Aorta (tissue), 5 donors: ENCODE results near the gene SNRNP25. TPM values are rescaled to one million over a fixed set of nuclear protein-coding genes. Genes with fewer than 3 reads are reported as not detected.

Experiments used
- ATAC-seq: fragments of 200-7000 bp; cut with Tn5 transposase; one replicate; pipeline ENCODE4 v1.9.1; 2022; ENCODE audit warnings: moderate library complexity; ENCODE audit not compliant: low FRiP score
- DNase-seq, 2 donors: peaks; one replicate each; pipeline ENCODE4 v3.0.0-alpha.2; 2020
- H3K27ac ChIP-seq, 2 donors: one replicate each; pipeline ENCODE4 v1.5.1; 2013; ENCODE audit warnings: low read length in 2 of 2, mild to moderate bottlenecking in 2 of 2, moderate library complexity in 2 of 2, control low read depth in 1 of 2, inconsistent platforms in 1 of 2, low read depth in 1 of 2
- H3K27me3 ChIP-seq, 2 donors: one replicate each; pipeline ENCODE4 v1.6.1; 2013; ENCODE audit warnings: control low read depth in 1 of 2, low read length in 1 of 2, mild to moderate bottlenecking in 1 of 2, moderate library complexity in 1 of 2; ENCODE audit not compliant: insufficient read depth in 2 of 2, control insufficient read depth in 1 of 2
- H3K36me3 ChIP-seq, 2 donors: one replicate each; pipeline ENCODE4 v1.6.1; 2013; ENCODE audit warnings: control low read depth in 1 of 2, low read length in 1 of 2, mild to moderate bottlenecking in 1 of 2; ENCODE audit not compliant: insufficient read depth in 2 of 2, control insufficient read depth in 1 of 2
- H3K4me1 ChIP-seq, 2 donors: one replicate each; pipeline ENCODE4 v1.6.1; 2013; ENCODE audit warnings: low read length in 2 of 2, control low read depth in 1 of 2, mild to moderate bottlenecking in 1 of 2, moderate library complexity in 1 of 2; ENCODE audit not compliant: insufficient read depth in 2 of 2, control insufficient read depth in 1 of 2
- H3K4me3 ChIP-seq, 2 donors: one replicate each; pipeline ENCODE4 v1.5.1; 2013; ENCODE audit warnings: low read length in 2 of 2, control low read depth in 1 of 2, mild to moderate bottlenecking in 1 of 2
- H3K9me3 ChIP-seq: one replicate; pipeline ENCODE4 v1.6.1; 2013; ENCODE audit warnings: mild to moderate bottlenecking, low read length; ENCODE audit not compliant: control insufficient read depth
- WGBS, 2 donors: extraction: QIAGEN DNeasy Blood & Tissue Kit; methylation state at CpG; one replicate each; pipeline ENCODE4 v1.1.7; 2013; 5-methylcytosine and 5-hydroxymethylcytosine counted together
- intact Hi-C, 2 donors: fragments of 100-400 bp; cut with DNase I; formaldehyde crosslinking; loops; one replicate each; pipeline versions ENCODE4 v1.14.2 to v1.15.0; 2022
- polyA plus RNA-seq, 2 donors: library from polyadenylated mRNA; stranded (reverse); fragments of 200-250 nt; gene quantifications; one replicate each; pipeline ENCODE4 v1.2.3, GENCODE V29; 2013
- total RNA-seq, 2 donors: library from RNA; stranded (reverse); fragmentation: NEBNext Ultra II Directional; extraction: Animal tissue kit (Norgen Biotek cat#: 25700); gene quantifications; one replicate each; pipeline ENCODE4 v1.2.1, GENCODE V29; 2021
- donor health status: healthy with polysubstance abuse.
- donor health status: Bipolar disorder and iron deficiency.
- donor health status: DM: no; HTN: no; CAD: no.
- donor health status: DM: no; HTN: no; CAD: no.
- donor health status: DM: yes; HTN: yes; CAD: no.

The SNRNP25 gene
- total and polyA plus RNA-seq, 4 donors: 10.7 to 32.2 (median 14.8) TPM

- DNase-seq (no peak), ATAC-seq (no peak)
- Histone ChIP-seq H3K27ac (no peak overlapping the region), H3K4me1 (no peaks in the 10 kb centered on the region), H3K27me3 (no peaks in the 10 kb centered on the region), H3K9me3 (no peaks in the 10 kb centered on the region), H3K36me3 (no peaks in the 10 kb centered on the region), H3K4me3 (no peak overlapping the region)
- WGBS, 2 donors: 69 to 78% methylated on average over 5 of the region's 5 CpGs
- intact Hi-C loops: no loop called here
Observed at GRCh38 chr16:100989-101388, 47.4 kb downstream of the SNRNP25 start.

GRCh38 chr16:101586-101985 lies 48.0 kb downstream of the SNRNP25 start:
- ATAC-seq: no peak
- H3K9me3 ChIP-seq: no peaks in the 10 kb centered on the region
- no peaks in the 10 kb centered on the region for H3K27me3 ChIP-seq
- WGBS, 2 donors: 72 to 80% methylated on average over 6 of the region's 6 CpGs
- intact Hi-C loops: no loop called here
- H3K36me3 ChIP-seq: no peaks in the 10 kb centered on the region
- H3K4me3 ChIP-seq: no peak overlapping the region
- peak overlapping the region in 1 of 2 donors; percentile 89 for H3K27ac ChIP-seq
- no peak for DNase-seq
- H3K4me1 ChIP-seq: no peaks in the 10 kb centered on the region

- DNase-seq (peak; percentile 83 to 86), ATAC-seq (peak; percentile 81)
- WGBS, 2 donors: 15 to 23% methylated on average over 19 of the region's 19 CpGs
- H3K27me3 ChIP-seq: no peaks in the 10 kb centered on the region
- H3K4me3 ChIP-seq: no peak overlapping the region
- H3K9me3 ChIP-seq: no peaks in the 10 kb centered on the region
- no peaks in the 10 kb centered on the region for H3K36me3 ChIP-seq
- H3K4me1 ChIP-seq: no peaks in the 10 kb centered on the region
- H3K27ac ChIP-seq: peak overlapping the region; percentile 32 to 89
- intact Hi-C loops: no loop called here
Observed at GRCh38 chr16:102060-102855, 48.6 kb downstream of the SNRNP25 start.

- no peaks in the 10 kb centered on the region for H3K9me3 ChIP-seq
- no peaks in the 10 kb centered on the region for H3K4me1 ChIP-seq
- peak overlapping the region in 1 of 2 donors; percentile 34 for H3K27ac ChIP-seq
- no peaks in the 10 kb centered on the region for H3K36me3 ChIP-seq
- intact Hi-C loops: no loop called here
- no peaks in the 10 kb centered on the region for H3K27me3 ChIP-seq
- WGBS, 2 donors: 88% methylated on average over 5 of the region's 5 CpGs
- H3K4me3 ChIP-seq: no peak overlapping the region
- ATAC-seq (no peak), DNase-seq (no peak)
Observed at GRCh38 chr16:104355-104754, 50.7 kb downstream of the SNRNP25 start.

- 82 to 86% methylated on average over 3 of the region's 3 CpGs for WGBS, 2 donors
- DNase-seq (no peak), ATAC-seq (no peak)
- Histone ChIP-seq H3K4me1 (no peaks in the 10 kb centered on the region), H3K36me3 (no peaks in the 10 kb centered on the region), H3K9me3 (no peaks in the 10 kb centered on the region), H3K27ac (no peak overlapping the region), H3K4me3 (no peak overlapping the region), H3K27me3 (no peaks in the 10 kb centered on the region)
- intact Hi-C loops: loop anchor here (5.0 kb wide), 2 partner anchors 77 to 257 kb away; partner anchors contain the start of gene HBQ1 (in 1 of the 2)
Observed at GRCh38 chr16:104928-105327, 51.3 kb downstream of the SNRNP25 start.

- H3K4me1 ChIP-seq: no peaks in the 10 kb centered on the region
- intact Hi-C loops: loop anchor here (5.0 kb wide), 2 partner anchors 77 to 257 kb away; partner anchors contain the start of gene HBQ1 (in 1 of the 2)
- H3K27ac ChIP-seq: no peak overlapping the region
- 88 to 90% methylated on average over 6 of the region's 6 CpGs for WGBS, 2 donors
- H3K4me3 ChIP-seq: no peak overlapping the region
- peaks cover 0 to 2% of the 10 kb centered on the region in 2 donors for H3K36me3 ChIP-seq
- no peaks in the 10 kb centered on the region for H3K27me3 ChIP-seq
- H3K9me3 ChIP-seq: no peaks in the 10 kb centered on the region
- no peak for ATAC-seq
- DNase-seq: no peak
Observed at GRCh38 chr16:105521-105920, 51.9 kb downstream of the SNRNP25 start.

- Histone ChIP-seq H3K4me1 (no peaks in the 10 kb centered on the region), H3K27ac (peak overlapping the region in 1 of 2 donors; percentile 37)
- 22 to 25% methylated on average over 6 of the region's 6 CpGs for WGBS, 2 donors
Observed at GRCh38 chr16:106623-107324, 53.1 kb downstream of the SNRNP25 start.

More at GRCh38 chr16:106623-107324, 53.1 kb downstream of the SNRNP25 start:
- Histone ChIP-seq H3K36me3 (peaks cover 0 to 2% of the 10 kb centered on the region in 2 donors), H3K9me3 (no peaks in the 10 kb centered on the region), H3K27me3 (no peaks in the 10 kb centered on the region), H3K4me3 (no peak overlapping the region)
- intact Hi-C loops: loop anchor here (2.0 to 5.0 kb wide), 3 partner anchors 74 to 256 kb away; partner anchors contain the start of gene HBQ1 (in 2 of the 2)
- peak; percentile 66 for ATAC-seq
- peak in 1 of 2 donors; percentile 56 for DNase-seq
